ENCODE measurements around the gene SQSTM1. TPM values are rescaled to one million over a fixed set of nuclear protein-coding genes. Genes with fewer than 3 reads are reported as not detected.

SQSTM1 gene
- polyA plus RNA-seq, 1 of the 3 experiments (the other 2 are of a cell fraction): 181 TPM

DNA sequence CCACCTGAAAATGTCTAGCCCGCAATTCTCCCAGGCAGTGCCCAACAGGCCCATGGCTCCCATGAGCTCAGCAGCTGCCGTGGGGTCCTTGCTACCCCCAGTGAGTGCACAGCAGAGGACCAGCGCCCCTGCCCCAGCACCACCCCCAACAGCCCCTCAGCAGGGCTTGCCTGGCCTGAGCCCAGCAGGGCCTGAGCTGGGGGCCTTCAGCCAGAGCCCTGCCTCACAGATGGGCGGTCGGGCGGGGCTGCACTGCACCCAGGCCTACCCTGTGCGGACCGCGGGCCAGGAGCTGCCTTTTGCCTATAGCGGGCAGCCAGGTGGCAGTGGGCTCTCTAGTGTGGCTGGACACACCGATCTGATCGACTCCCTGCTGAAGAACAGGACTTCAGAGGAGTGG, 46.3 kb upstream of the SQSTM1 start:
- Histone ChIP-seq H3K9ac (no peak overlapping the region), H2AFZ (ENCODE audit: low read depth) (no peak overlapping the region), H3K4me3 (ENCODE audit: low read depth in 2 of 2, low read length in 1 of 2) (no peak overlapping the region), H3K27me3 (ENCODE audit: insufficient read depth) (no peaks in the 10 kb centered on the region), H3K4me1 (ENCODE audit: control insufficient read depth in 1 of 2, insufficient read depth in 2 of 2, low read depth in 1 of 2, low read length in 1 of 2) (no peaks in the 10 kb centered on the region), H3K9me2 (no peaks in the 10 kb centered on the region), H4K20me1 (ENCODE audit: insufficient read depth) (no peaks in the 10 kb centered on the region), H3K27ac (ENCODE audit: low read depth in 2 of 2, low read length in 1 of 2) (no peak overlapping the region), H3K36me3 (replicated peaks in 1 of 2; ENCODE audit: control insufficient read depth in 1 of 2, insufficient read depth in 2 of 2, low read length in 1 of 2) (peaks cover 44 to 78% of the 10 kb centered on the region in 2 experiments), H3K79me2 (ENCODE audit: insufficient read depth) (peaks cover 27% of the 10 kb centered on the region), H3K9me3 (no peaks in the 10 kb centered on the region), H3F3A (replicated peaks; ENCODE audit: insufficient read depth) (no peaks in the 10 kb centered on the region), H3K4me2 (no peak overlapping the region)
- POLR2A ChIA-PET: no interaction called here
- no peak for DNase-seq
- CTCF ChIA-PET: interaction anchor here (3.4 kb wide), 1 partner anchor 11 kb away, joined by 20 read pairs; no protein-coding TSS in a partner anchor
- TF ChIP-seq FOSL2 (IDR thresholded peaks at IDR 0.05; ENCODE audit: borderline replicate concordance, low read depth) (no peak), RAD21 (IDR thresholded peaks at IDR 0.05; ENCODE audit: low read length) (no peak), FOXM1 (IDR thresholded peaks at IDR 0.05; ENCODE audit: low read depth) (no peak), EZH2phosphoT487 (IDR thresholded peaks at IDR 0.05; ENCODE audit: borderline replicate concordance, low read depth) (no peak), JUND (IDR thresholded peaks at IDR 0.05) (no peak), GATA2 (CRISPR knock-in tag; IDR thresholded peaks at IDR 0.05) (no peak), MXI1 (IDR thresholded peaks at IDR 0.05; ENCODE audit: low read depth, low read length) (no peak), NRF1 (IDR thresholded peaks at IDR 0.05; ENCODE audit: low read depth, low read length) (no peak), RXRA (IDR thresholded peaks at IDR 0.05; ENCODE audit: borderline replicate concordance, low read depth) (no peak), TAF1 (IDR thresholded peaks at IDR 0.05; ENCODE audit: borderline replicate concordance, low read depth, low read length) (no peak), MEF2A (IDR thresholded peaks at IDR 0.05; ENCODE audit: borderline replicate concordance, low read depth) (no peak), POLR2AphosphoS5 (IDR thresholded peaks at IDR 0.05; ENCODE audit: low read depth, low read length) (no peak), NFIC (IDR thresholded peaks at IDR 0.05; ENCODE audit: borderline replicate concordance) (no peak), YY1 (IDR thresholded peaks at IDR 0.05; ENCODE audit: low read depth) (no peak), FOXJ3 (CRISPR knock-in tag; IDR thresholded peaks at IDR 0.05) (no peak)
- TF ChIP-seq, protein P1, sequence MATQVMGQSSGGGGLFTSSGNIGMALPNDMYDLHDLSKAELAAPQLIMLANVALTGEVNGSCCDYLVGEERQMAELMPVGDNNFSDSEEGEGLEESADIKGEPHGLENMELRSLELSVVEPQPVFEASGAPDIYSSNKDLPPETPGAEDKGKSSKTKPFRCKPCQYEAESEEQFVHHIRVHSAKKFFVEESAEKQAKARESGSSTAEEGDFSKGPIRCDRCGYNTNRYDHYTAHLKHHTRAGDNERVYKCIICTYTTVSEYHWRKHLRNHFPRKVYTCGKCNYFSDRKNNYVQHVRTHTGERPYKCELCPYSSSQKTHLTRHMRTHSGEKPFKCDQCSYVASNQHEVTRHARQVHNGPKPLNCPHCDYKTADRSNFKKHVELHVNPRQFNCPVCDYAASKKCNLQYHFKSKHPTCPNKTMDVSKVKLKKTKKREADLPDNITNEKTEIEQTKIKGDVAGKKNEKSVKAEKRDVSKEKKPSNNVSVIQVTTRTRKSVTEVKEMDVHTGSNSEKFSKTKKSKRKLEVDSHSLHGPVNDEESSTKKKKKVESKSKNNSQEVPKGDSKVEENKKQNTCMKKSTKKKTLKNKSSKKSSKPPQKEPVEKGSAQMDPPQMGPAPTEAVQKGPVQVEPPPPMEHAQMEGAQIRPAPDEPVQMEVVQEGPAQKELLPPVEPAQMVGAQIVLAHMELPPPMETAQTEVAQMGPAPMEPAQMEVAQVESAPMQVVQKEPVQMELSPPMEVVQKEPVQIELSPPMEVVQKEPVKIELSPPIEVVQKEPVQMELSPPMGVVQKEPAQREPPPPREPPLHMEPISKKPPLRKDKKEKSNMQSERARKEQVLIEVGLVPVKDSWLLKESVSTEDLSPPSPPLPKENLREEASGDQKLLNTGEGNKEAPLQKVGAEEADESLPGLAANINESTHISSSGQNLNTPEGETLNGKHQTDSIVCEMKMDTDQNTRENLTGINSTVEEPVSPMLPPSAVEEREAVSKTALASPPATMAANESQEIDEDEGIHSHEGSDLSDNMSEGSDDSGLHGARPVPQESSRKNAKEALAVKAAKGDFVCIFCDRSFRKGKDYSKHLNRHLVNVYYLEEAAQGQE (IDR thresholded peaks at IDR 0.05; ENCODE audit: low read depth, low read length): no peak
- TF ChIP-seq, protein P2, sequence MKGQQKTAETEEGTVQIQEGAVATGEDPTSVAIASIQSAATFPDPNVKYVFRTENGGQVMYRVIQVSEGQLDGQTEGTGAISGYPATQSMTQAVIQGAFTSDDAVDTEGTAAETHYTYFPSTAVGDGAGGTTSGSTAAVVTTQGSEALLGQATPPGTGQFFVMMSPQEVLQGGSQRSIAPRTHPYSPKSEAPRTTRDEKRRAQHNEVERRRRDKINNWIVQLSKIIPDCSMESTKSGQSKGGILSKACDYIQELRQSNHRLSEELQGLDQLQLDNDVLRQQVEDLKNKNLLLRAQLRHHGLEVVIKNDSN (IDR thresholded peaks at IDR 0.05; ENCODE audit: borderline replicate concordance, low read depth): no peak
- WGBS (ENCODE audit: low lambda C conversion rate): 98% methylated on average over 5 of the region's 12 CpGs

All from SK-N-SH (cell line).